Smooth muscle cell (in vitro differentiated cells): ENCODE results near the gene ZNF143. TPM values are rescaled to one million over a fixed set of nuclear protein-coding genes. Genes with fewer than 3 reads are reported as not detected.

Source experiments
- DNase-seq: peaks from one replicate; lab custom pipeline; 2025; ENCODE audit not compliant: unreplicated experiment; lab: John Stamatoyannopoulos, UW
- H2AFZ ChIP-seq: fragments of 200-600 bp; sonication (generic); 2 replicates; pipeline ENCODE4 v1.6.0; 2016; ENCODE audit warnings: antibody characterized with exemption, low read depth, mild to moderate bottlenecking
- H3F3A ChIP-seq: fragments of 200-600 bp; sonication (generic); 2 replicates; pipeline ENCODE4 v1.6.0; 2017; ENCODE audit warnings: antibody characterized with exemption, low read depth
- H3K27ac ChIP-seq: fragments of 200-600 bp; sonication (generic); 2 replicates; pipeline ENCODE4 v1.5.1; 2016; ENCODE audit warnings: low read depth, mild to moderate bottlenecking
- H3K27me3 ChIP-seq: fragments of 200-600 bp; sonication (generic); 2 replicates; pipeline ENCODE4 v1.6.1; 2016; ENCODE audit warnings: low read depth, mild to moderate bottlenecking
- H3K36me3 ChIP-seq: fragments of 200-600 bp; sonication (generic); 2 replicates; pipeline ENCODE4 v1.5.1; 2016; ENCODE audit warnings: low read depth
- H3K4me1 ChIP-seq: fragments of 200-600 bp; sonication (generic); 2 replicates; pipeline ENCODE4 v1.5.1; 2016; ENCODE audit warnings: low read depth
- H3K4me2 ChIP-seq: fragments of 200-600 bp; sonication (generic); 2 replicates; pipeline ENCODE4 v1.6.0; 2016; ENCODE audit warnings: mild to moderate bottlenecking
- H3K4me3 ChIP-seq: fragments of 200-600 bp; sonication (generic); 2 replicates; pipeline ENCODE4 v1.5.1; 2016; ENCODE audit warnings: mild to moderate bottlenecking
- H3K79me2 ChIP-seq: fragments of 200-600 bp; sonication (generic); 2 replicates; pipeline ENCODE4 v1.6.0; 2016; ENCODE audit warnings: low read depth, mild to moderate bottlenecking
- H3K9ac ChIP-seq: fragments of 200-600 bp; sonication (generic); 2 replicates; pipeline ENCODE4 v1.6.0; 2016; ENCODE audit warnings: low read depth
- H3K9me3 ChIP-seq: fragments of 200-600 bp; sonication (generic); replicated peaks from 2 replicates; pipeline ENCODE4 v1.5.1; 2016; ENCODE audit warnings: low read depth
- H4K20me1 ChIP-seq: fragments of 200-600 bp; sonication (generic); 2 replicates; pipeline ENCODE4 v1.6.0; 2016; ENCODE audit warnings: low read depth
- CTCF ChIP-seq: fragments of 200-600 bp; sonication (generic); IDR thresholded peaks from 2 replicates; pipeline ENCODE4 v1.5.1; 2017; ENCODE audit warnings: borderline replicate concordance, mild to moderate bottlenecking, antibody characterized with exemption; ENCODE audit not compliant: insufficient read depth, poor library complexity, severe bottlenecking
- WGBS: methylation state at CpG from one replicate; pipeline ENCODE4 v1.1.7; 2016; ENCODE audit warnings: low lambda C conversion rate; 5-methylcytosine and 5-hydroxymethylcytosine counted together
- polyA plus RNA-seq: library from polyadenylated mRNA; unstranded; fragments of >200 nt; fragmentation: Nextera tagmentation; extraction: Ambion mirVana; gene quantifications from 2 replicates; pipeline ENCODE4 v1.2.1, GENCODE V29; 2016
- total RNA-seq: library from RNA; depleted of rRNA; stranded (reverse); fragments of >200 nt; gene quantifications from 2 replicates; pipeline ENCODE4 v1.2.3, GENCODE V29; 2014

The ZNF143 gene
- total and polyA plus RNA-seq, 2 experiments from 2014 or later: 30.9 to 48.6 TPM

- Histone ChIP-seq H3K4me3 (no peak overlapping the region), H3K9ac (no peak overlapping the region), H3K27ac (peak overlapping the region; percentile 75), H3F3A (peaks cover 9% of the 10 kb centered on the region), H3K36me3 (no peaks in the 10 kb centered on the region), H2AFZ (peak overlapping the region; percentile 39), H3K79me2 (no peaks in the 10 kb centered on the region), H3K27me3 (no peaks in the 10 kb centered on the region), H3K4me2 (peak overlapping the region; percentile 42), H3K9me3 (no peaks in the 10 kb centered on the region), H4K20me1 (no peaks in the 10 kb centered on the region), H3K4me1 (no peaks in the 10 kb centered on the region)
- no peak for TF ChIP-seq CTCF
- DNase-seq: no peak
- WGBS: 48% methylated on average over 8 of the region's 8 CpGs
These were observed 89.4 kb downstream of the ZNF143 start for GRCh38 chr11:9550191-9550628.

GRCh38 chr11:9561279-9561982, 100.6 kb downstream of the ZNF143 start:
- H3K9me3 ChIP-seq: peaks cover 9% of the 10 kb centered on the region
- no peak for TF ChIP-seq CTCF
- DNase-seq: no peak
- no peak overlapping the region for H2AFZ ChIP-seq
- H3K4me1 ChIP-seq: peaks cover 14% of the 10 kb centered on the region
- WGBS: 94% methylated on average over 2 of the region's 2 CpGs
- no peak overlapping the region for H3K4me3 ChIP-seq
- no peak overlapping the region for H3K27ac ChIP-seq
- H3K36me3 ChIP-seq: peaks cover 6% of the 10 kb centered on the region
- no peaks in the 10 kb centered on the region for H3K79me2 ChIP-seq
- H3F3A ChIP-seq: peaks cover 5% of the 10 kb centered on the region
- H3K4me2 ChIP-seq: no peak overlapping the region
- no peaks in the 10 kb centered on the region for H4K20me1 ChIP-seq
- H3K27me3 ChIP-seq: no peaks in the 10 kb centered on the region
- no peak overlapping the region for H3K9ac ChIP-seq

GRCh38 chr11:9562716-9563115, 101.9 kb downstream of the ZNF143 start:
- H2AFZ ChIP-seq: no peak overlapping the region
- no peak overlapping the region for H3K9ac ChIP-seq
- TF ChIP-seq CTCF: no peak
- no peak overlapping the region for H3K27ac ChIP-seq
- no peaks in the 10 kb centered on the region for H4K20me1 ChIP-seq
- peaks cover 9% of the 10 kb centered on the region for H3K9me3 ChIP-seq
- no peak overlapping the region for H3K4me3 ChIP-seq
- H3K27me3 ChIP-seq: no peaks in the 10 kb centered on the region
- no peak overlapping the region for H3K4me2 ChIP-seq
- DNase-seq: no peak
- peaks cover 18% of the 10 kb centered on the region for H3F3A ChIP-seq
- H3K79me2 ChIP-seq: no peaks in the 10 kb centered on the region
- peaks cover 23% of the 10 kb centered on the region for H3K4me1 ChIP-seq
- H3K36me3 ChIP-seq: peaks cover 6% of the 10 kb centered on the region

GRCh38 chr11:9563196-9563730, 102.5 kb downstream of the ZNF143 start:
- Histone ChIP-seq H3K4me2 (no peak overlapping the region), H3K79me2 (no peaks in the 10 kb centered on the region), H4K20me1 (no peaks in the 10 kb centered on the region), H3K36me3 (peaks cover 6% of the 10 kb centered on the region), H3F3A (peaks cover 24% of the 10 kb centered on the region), H3K9me3 (peaks cover 9% of the 10 kb centered on the region), H2AFZ (no peak overlapping the region), H3K27me3 (no peaks in the 10 kb centered on the region), H3K4me1 (peaks cover 26% of the 10 kb centered on the region), H3K27ac (no peak overlapping the region), H3K9ac (no peak overlapping the region), H3K4me3 (no peak overlapping the region)
- 100% methylated on average over 1 of the region's 1 CpG for WGBS
- no peak for DNase-seq
- no peak for TF ChIP-seq CTCF
